ENCODE results near the gene EMSY. TPM values are rescaled to one million over a fixed set of nuclear protein-coding genes. Genes with fewer than 3 reads are reported as not detected.

Gene EMSY
- total RNA-seq, 1 experiment from 2014 or later = 21.7 TPM

DNA sequence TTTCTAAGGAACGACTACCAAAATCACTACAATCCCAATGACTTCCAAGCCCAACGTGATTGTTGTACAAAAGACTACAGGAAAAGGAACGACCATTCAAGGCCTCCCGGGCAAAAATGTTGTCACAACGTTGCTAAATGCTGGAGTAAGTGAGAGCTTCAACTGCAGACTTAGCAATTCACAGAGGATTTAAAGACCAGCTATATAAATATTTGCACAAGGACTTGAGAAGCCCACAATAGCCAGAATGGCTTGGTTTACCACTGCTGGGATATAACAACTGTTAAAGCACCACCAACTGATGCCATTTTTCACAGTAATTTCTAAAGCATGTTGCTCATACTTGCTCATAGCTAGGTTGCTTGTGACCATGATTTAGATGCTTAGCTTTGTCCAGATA lies 78.3 kb downstream of the EMSY start:
- Histone ChIP-seq H3K27me3 (replicated peaks) (no peaks in the 10 kb centered on the region), H3K27ac (no peak overlapping the region), H3K4me1 (replicated peaks) (peaks cover 9% of the 10 kb centered on the region; the same call in 1 of the 2 replicates), H3K9me3 (replicated peaks) (no peaks in the 10 kb centered on the region), H3K36me3 (no peaks in the 10 kb centered on the region), H3K4me3 (no peak overlapping the region)
- no peak for DNase-seq (ENCODE audit: low read depth in 1 of 2, low spot score in 2 of 2)

DNA sequence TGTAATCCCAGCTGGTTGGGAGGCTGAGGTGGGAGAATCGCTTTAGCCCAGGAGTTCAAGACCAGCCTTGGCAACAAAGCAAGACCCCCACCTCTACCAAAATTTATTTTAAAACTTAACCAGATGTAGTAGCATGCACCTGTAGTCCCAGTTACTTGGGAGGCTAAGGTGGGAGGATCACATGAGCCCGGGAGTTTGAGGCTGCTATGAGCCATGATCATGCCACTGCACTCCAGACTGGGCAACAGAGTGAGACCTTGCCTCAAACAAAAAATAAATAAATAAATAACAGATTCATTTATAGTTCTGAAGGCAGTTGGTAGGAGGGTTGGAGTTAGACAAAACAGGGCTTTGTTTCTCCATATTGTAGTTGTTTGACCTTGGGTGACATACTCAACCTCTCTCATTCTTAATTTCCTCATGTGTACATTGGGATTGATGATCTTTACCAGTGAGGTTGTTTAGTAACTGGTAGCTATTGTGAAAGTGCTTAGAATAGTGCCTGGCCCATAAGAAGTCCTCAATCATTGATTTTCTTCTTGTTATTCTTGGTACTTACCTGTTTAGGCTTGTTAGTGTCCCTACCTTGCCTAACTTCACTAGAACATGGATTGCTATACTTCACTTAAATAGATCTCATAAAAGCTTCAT lies 79.1 kb downstream of the EMSY start:
- H3K4me3 ChIP-seq = no peak overlapping the region
- no peak overlapping the region for H3K27ac ChIP-seq
- peaks cover 9% of the 10 kb centered on the region; the same call in 1 of the 2 replicates for H3K4me1 ChIP-seq (replicated peaks)
- no peaks in the 10 kb centered on the region for H3K27me3 ChIP-seq (replicated peaks)
- no peak for DNase-seq (ENCODE audit: low read depth in 1 of 2, low spot score in 2 of 2)
- H3K36me3 ChIP-seq = 0 out of 2 replicates have a peak, but pooled peaks cover under 1% of the 10 kb centered on the region
- no peaks in the 10 kb centered on the region for H3K9me3 ChIP-seq (replicated peaks)

DNA sequence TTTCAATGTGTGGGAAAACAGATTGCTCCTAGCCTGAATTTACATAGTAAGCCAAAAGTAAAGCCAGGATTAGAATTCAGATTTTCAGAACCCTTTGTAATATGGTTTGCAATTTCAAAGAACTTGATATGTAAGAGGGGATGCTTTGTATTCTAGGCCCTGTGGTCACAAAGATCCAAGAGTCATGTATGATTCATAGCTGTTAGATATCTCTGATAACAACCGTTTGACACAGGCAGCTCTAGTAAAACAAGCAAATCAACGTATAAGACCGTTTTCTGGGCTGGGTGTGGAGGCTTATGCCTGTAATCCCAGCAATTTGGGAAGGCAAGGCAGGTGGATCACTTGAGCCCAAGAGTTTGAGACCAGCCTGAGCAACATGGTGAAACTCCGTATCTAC lies 79.6 kb downstream of the EMSY start:
- no peak for DNase-seq (ENCODE audit: low read depth in 1 of 2, low spot score in 2 of 2)
- Histone ChIP-seq H3K4me3 (no peak overlapping the region), H3K36me3 (0 out of 2 replicates have a peak, but pooled peaks cover 3% of the 10 kb centered on the region), H3K27ac (no peak overlapping the region), H3K4me1 (replicated peaks) (peaks cover 9% of the 10 kb centered on the region; the same call in 1 of the 2 replicates), H3K9me3 (replicated peaks) (no peaks in the 10 kb centered on the region), H3K27me3 (replicated peaks) (no peaks in the 10 kb centered on the region)

DNA sequence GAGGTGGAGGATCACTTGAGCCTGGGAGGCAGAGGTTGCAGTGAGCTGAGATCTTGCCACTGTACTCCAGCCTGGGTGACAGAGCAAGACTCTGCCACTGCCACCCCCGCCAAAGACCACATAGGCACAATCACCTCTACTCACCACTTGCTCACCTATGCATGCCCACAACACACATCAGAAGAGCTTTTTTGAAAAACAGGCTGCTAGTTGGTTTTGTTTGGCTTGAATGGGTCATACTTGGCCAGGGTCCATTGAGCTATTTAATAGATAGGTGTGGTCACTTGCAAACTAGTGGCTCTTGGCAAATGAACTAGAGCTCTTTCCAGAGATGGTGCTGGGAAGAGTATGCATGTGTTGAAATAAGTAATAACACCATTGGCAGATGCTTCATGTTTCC lies 80.1 kb downstream of the EMSY start:
- no peak overlapping the region for H3K27ac ChIP-seq
- H3K9me3 ChIP-seq (replicated peaks) = no peaks in the 10 kb centered on the region
- no peak for DNase-seq (ENCODE audit: low read depth in 1 of 2, low spot score in 2 of 2)
- no peak overlapping the region for H3K4me3 ChIP-seq
- peaks cover 9% of the 10 kb centered on the region; the same call in 1 of the 2 replicates for H3K4me1 ChIP-seq (replicated peaks)
- no peaks in the 10 kb centered on the region for H3K27me3 ChIP-seq (replicated peaks)
- H3K36me3 ChIP-seq = 0 out of 2 replicates have a peak, but pooled peaks cover 3% of the 10 kb centered on the region

DNA sequence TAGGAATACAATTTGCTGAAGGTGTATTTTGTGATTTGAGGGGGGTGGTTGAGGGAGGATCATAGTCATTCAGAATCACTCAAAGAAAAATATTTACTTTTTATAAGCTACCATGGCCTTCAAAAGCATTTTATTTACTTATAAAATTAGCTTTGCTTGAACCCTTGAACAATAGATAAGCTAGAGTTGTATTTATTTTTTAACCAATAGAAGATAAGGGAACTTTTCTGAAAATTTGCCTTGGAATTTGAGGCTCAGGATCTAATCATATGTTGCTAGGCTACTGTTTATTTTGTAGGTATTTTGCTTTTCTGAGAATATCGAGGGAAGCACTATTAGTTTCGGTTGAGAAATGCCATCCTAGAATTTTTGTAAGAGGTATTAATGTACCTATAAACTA lies 82.1 kb downstream of the EMSY start:
- Histone ChIP-seq H3K27ac (no peak overlapping the region), H3K4me3 (no peak overlapping the region), H3K27me3 (replicated peaks) (no peaks in the 10 kb centered on the region), H3K9me3 (replicated peaks) (no peaks in the 10 kb centered on the region), H3K36me3 (0 out of 2 replicates have a peak, but pooled peaks cover 3% of the 10 kb centered on the region), H3K4me1 (replicated peaks) (peaks cover 9% of the 10 kb centered on the region; the same call in 1 of the 2 replicates)
- DNase-seq (ENCODE audit: low read depth in 1 of 2, low spot score in 2 of 2) = no peak

DNA sequence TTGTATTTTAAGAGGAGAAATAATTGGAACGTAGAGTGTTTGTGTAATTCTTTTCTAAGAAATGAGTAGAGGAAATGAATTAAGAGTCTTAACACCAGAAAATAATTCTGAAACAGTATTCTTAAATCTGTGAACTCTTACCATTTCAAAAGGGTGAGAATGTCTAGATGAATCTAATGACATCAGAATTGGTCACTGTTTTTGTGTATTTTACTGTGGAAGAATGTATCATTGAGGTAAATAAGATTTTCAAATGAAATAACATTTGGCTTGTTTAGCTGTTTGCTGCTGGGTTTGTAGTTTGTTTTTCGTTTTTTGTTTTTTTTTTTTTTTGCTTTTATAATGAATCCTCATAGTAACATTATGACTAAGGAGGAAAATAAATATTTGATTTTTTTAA lies 97.6 kb downstream of the EMSY start:
- H3K4me1 ChIP-seq (replicated peaks) = peaks cover 3% of the 10 kb centered on the region; the same call in 1 of the 2 replicates
- no peaks in the 10 kb centered on the region for H3K27me3 ChIP-seq (replicated peaks)
- DNase-seq (ENCODE audit: low read depth in 1 of 2, low spot score in 2 of 2) = no peak
- no peak overlapping the region for H3K4me3 ChIP-seq
- H3K36me3 ChIP-seq = no peaks in the 10 kb centered on the region
- no peak overlapping the region for H3K27ac ChIP-seq
- H3K9me3 ChIP-seq (replicated peaks) = no peaks in the 10 kb centered on the region

DNA sequence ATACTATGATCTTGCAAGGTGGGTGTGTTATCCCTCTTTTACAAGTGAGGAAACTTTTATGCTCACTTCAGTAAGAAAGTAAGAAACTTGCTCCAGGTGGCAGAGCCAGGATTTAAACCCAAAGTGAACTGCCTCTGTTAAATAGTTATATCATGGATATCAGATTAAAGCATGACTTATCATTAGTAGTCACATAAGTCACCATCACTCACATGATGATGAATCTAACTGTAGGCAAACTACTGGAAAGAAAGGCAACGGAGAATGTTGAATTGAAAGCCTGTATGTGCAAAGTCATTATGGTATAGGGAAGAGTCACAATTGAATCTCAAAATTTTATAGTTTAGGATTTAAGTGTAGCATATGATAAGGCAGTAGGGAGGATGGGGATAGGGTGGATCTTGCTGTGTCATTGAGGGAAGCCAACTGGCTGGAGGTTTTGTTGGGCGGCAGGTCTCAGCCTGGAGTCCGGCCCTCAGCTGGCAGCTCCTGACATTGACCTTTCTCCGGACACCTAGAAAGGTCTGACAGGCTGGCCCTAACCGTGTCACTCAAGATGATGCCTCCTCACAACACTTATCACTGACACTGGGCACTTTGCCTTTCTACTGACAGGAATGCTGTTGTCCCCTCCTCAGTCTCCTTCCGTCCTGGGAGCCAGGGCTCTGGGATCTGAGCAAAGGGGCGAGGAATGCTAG lies 98.3 kb downstream of the EMSY start:
- Histone ChIP-seq H3K27ac (no peak overlapping the region), H3K36me3 (no peaks in the 10 kb centered on the region), H3K27me3 (replicated peaks) (no peaks in the 10 kb centered on the region), H3K9me3 (replicated peaks) (no peaks in the 10 kb centered on the region), H3K4me3 (no peak overlapping the region), H3K4me1 (replicated peaks) (peaks cover 3% of the 10 kb centered on the region; the same call in 1 of the 2 replicates)
- no peak for DNase-seq (ENCODE audit: low read depth in 1 of 2, low spot score in 2 of 2)

DNA sequence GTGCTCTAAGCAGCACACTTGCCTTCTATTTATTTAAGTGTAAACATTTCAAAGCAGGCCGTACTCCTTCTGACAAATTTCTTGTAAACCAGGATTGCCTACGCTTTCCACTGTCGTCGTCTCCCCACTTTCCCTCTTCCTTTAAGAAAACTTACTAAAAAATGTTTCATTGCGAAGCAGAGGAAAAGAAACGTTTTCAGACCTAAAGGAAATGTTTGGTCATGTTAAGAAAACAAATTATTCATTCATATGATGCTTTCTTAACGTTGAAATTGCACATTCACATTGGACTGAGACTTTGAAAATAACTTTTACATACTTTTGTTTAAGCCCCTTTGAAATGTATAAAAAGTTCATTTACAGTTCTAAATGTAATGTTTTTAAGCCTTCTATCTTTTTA lies 106.0 kb downstream of the EMSY start:
- Histone ChIP-seq H3K27me3 (replicated peaks) (no peaks in the 10 kb centered on the region), H3K27ac (no peak overlapping the region; the same call in 1 of the 2 replicates), H3K36me3 (no peaks in the 10 kb centered on the region), H3K4me1 (replicated peaks) (peaks cover 7% of the 10 kb centered on the region), H3K4me3 (no peak overlapping the region), H3K9me3 (replicated peaks) (no peaks in the 10 kb centered on the region)
- peak in 1 of 2 experiments; percentile 9 for DNase-seq (ENCODE audit: low read depth in 1 of 2, low spot score in 2 of 2)

DNA sequence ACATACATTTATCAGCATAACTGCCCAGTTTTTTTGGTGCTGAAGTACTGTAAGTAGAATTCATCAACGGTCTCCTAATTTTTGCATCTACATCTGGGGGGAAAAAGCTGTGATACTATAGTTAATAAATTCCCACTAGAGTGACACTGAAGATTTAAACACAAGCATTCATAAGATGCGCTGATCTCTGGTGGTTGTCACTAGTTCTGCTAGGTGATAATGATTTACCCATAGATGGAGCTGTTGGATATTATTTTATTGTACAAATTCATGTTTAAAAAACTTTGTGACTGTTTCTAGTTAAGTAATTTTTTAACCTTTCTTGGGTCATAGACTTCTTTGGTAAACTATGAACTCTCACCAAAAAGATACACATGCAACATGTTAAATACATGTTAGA lies 106.6 kb downstream of the EMSY start:
- H3K4me1 ChIP-seq (replicated peaks) = peaks cover 7% of the 10 kb centered on the region
- H3K4me3 ChIP-seq = no peak overlapping the region
- no peak for DNase-seq (ENCODE audit: low read depth in 1 of 2, low spot score in 2 of 2)
- no peaks in the 10 kb centered on the region for H3K36me3 ChIP-seq
- no peaks in the 10 kb centered on the region for H3K9me3 ChIP-seq (replicated peaks)
- H3K27me3 ChIP-seq (replicated peaks) = no peaks in the 10 kb centered on the region
- no peak overlapping the region for H3K27ac ChIP-seq

DNA sequence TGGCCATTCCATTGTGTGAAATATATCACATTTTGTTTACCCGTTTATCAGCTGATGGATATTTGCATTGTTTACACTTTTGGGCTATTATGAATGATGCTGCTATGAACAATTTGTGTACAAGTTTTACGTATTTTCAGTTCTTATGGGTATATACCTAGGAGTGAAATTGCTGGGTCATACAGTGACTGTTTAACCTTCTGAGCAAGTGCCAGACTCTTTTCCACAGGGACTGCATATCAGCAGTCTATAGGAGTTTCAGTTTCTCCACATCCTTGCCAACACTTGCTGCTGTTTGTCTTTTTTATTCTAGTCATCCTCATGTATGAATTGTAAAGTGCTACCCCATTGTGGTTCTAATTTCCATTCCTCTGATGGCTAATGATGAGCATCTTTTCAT lies 108.2 kb downstream of the EMSY start:
- H3K27ac ChIP-seq = no peak overlapping the region
- no peaks in the 10 kb centered on the region for H3K9me3 ChIP-seq (replicated peaks)
- no peaks in the 10 kb centered on the region for H3K36me3 ChIP-seq
- H3K4me1 ChIP-seq (replicated peaks) = peaks cover 7% of the 10 kb centered on the region
- H3K4me3 ChIP-seq = no peak overlapping the region
- H3K27me3 ChIP-seq (replicated peaks) = no peaks in the 10 kb centered on the region
- no peak for DNase-seq (ENCODE audit: low read depth in 1 of 2, low spot score in 2 of 2)

DNA sequence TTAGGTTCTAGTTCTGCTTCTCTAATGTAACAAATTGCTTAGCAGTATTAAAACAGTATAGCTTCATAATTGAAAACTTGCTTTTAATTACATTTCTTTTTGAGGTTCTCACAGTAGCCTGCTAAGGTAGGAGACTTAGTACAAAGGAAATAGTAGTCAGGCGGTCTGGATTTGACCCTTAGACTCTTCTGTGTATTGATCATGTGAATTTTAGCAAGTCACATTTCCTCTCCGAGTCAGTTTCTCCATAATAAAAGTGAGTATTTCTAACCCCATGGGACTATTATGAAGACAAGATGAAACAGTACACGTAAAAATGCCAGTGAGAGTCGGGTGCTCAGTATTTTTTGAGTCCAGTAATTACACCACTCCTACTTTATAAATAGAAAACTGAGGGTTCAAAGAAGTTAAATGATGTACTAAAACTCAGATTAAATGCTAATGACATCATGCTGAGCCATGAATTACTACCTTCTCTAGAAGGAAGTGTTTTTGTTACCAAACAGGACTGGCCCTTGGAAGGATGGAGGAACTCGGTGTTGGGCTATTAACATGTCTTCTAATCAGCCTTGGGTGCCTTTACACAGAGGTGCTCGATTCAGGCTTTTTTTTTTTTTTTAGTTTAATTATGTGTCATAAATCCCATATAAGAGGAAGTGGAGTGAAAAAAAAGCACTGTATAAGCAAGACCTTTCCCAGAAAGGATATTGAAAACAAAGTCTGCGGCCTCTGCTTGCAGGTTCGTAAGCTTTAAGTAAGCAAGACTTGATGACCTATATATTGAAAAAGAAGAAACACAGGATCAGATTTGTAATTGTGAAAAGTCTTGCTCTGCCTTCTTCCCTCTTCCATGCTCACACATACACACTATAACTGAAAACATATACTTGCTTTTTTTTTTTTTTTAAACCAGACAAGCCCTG lies 109.0 kb downstream of the EMSY start:
- Histone ChIP-seq H3K27ac (no peak overlapping the region), H3K36me3 (no peaks in the 10 kb centered on the region), H3K27me3 (replicated peaks) (no peaks in the 10 kb centered on the region), H3K4me1 (replicated peaks) (peaks cover 7% of the 10 kb centered on the region), H3K4me3 (no peak overlapping the region), H3K9me3 (replicated peaks) (no peaks in the 10 kb centered on the region)
- DNase-seq (ENCODE audit: low read depth in 1 of 2, low spot score in 2 of 2) = no peak

DNA sequence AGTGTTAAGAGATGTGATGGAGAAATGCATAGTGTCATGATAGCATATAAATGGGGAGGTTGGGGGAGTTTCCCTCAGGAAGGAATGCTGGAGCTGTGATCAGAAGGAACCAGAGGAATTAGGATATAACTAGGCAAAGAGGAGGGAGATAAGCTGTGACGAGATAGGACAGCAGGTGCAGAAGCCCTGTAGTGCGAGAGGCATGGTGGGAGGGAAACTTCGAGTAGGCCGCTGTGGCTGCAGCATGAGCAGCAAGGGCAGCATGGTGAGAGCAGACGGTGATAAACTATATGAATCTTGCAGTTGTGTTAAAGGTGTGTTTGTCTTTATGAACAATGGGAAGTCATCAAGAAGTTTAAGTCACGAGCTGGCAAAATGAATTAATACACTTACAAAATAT lies 109.9 kb downstream of the EMSY start:
- H3K36me3 ChIP-seq = no peaks in the 10 kb centered on the region
- H3K4me1 ChIP-seq (replicated peaks) = peaks cover 13% of the 10 kb centered on the region
- no peak for DNase-seq (ENCODE audit: low read depth in 1 of 2, low spot score in 2 of 2)
- H3K9me3 ChIP-seq (replicated peaks) = no peaks in the 10 kb centered on the region
- H3K27ac ChIP-seq = no peak overlapping the region
- H3K4me3 ChIP-seq = no peak overlapping the region
- H3K27me3 ChIP-seq (replicated peaks) = no peaks in the 10 kb centered on the region

DNA sequence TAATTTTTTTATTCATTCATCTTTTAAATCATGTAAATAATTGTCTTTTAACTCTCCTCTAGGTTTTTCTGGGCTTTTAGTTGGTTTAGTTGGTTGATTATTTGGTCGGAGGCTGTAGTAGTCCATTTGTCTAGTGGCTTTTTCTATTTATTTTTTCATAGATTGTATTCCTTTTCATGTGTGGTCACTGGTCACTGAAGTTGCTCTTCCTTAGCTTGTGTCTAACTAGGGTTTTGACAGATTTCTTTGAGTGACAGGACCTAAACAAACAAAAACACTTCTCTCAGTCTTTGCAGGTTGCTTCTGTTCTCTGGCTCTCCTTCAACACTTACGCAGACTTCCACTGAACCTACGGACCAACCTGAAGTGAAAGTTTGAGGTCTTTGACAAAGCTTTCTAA lies 112.6 kb downstream of the EMSY start:
- Histone ChIP-seq H3K4me1 (replicated peaks) (peaks cover 17% of the 10 kb centered on the region), H3K9me3 (replicated peaks) (no peaks in the 10 kb centered on the region), H3K27me3 (replicated peaks) (no peaks in the 10 kb centered on the region), H3K36me3 (no peaks in the 10 kb centered on the region), H3K4me3 (no peak overlapping the region), H3K27ac (no peak overlapping the region)
- DNase-seq (ENCODE audit: low read depth in 1 of 2, low spot score in 2 of 2) = no peak

All from SJSA1 (cell line).